ENCODE data around the gene CCNF. TPM values are rescaled to one million over a fixed set of nuclear protein-coding genes. Genes with fewer than 3 reads are reported as not detected.

CCNF gene
- total and polyA plus RNA-seq, 9 of the 15 experiments (the other 6 are each of a cell fraction or from before 2014, with no cell fraction given): 4.1 to 70.1 (median 29.5) TPM

DNA sequence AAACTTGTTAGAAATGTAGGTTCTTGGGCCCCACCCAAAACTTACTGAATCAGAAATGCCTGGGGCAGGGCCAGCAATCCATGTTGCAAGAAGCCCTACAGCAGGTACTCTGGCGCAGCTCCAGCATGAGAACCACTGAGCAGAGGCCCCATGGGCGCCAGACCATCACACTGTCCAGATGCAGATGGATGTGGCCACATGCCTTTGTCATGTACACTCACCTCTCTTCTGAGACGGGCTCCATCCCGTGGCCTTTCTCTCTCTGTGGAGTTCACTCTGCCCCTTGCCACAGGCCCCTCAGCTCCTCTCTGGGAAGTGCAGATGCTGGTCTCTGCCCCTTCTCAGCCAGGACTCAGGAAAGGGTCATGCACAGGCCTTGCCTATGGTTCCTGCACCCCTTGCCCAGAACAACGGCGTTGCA lies 2.3 kb upstream of the CCNF start:
- no peak overlapping the region for H2AFZ ChIP-seq (ENCODE audit: low read depth, low read length)
- H4K20me1 ChIP-seq (replicated peaks; ENCODE audit: control insufficient read depth, insufficient read depth, low read length): no peaks in the 10 kb centered on the region; the same call in 1 of the 2 replicates
- H3K36me3 ChIP-seq (ENCODE audit: control insufficient read depth, insufficient read depth, low read length): peaks cover 19% of the 10 kb centered on the region
- WGBS (ENCODE audit: insufficient coverage, low coverage, missing lambda C conversion rate): 79% methylated on average over 6 of the region's 6 CpGs
- no TSS peak for BruUV-seq (replicated peaks)
- H3K9ac ChIP-seq (ENCODE audit: insufficient read depth in 1 of 2, low read depth in 2 of 2, low read length in 2 of 2): peak overlapping the region in 1 of 2 experiments; percentile 68; a peak in 2 of 4 replicates
- ChIA-PET POLR2A (interaction anchor here (0.6 to 2.8 kb wide), 4 partner anchors 10 to 158 kb away, joined by 3 to 17 read pairs (median 3); no protein-coding TSS in a partner anchor), CTCF (ENCODE audit: low intra/inter-chr PET ratio) (interaction anchor here (3.0 kb wide), 1 partner anchor 86 kb away, joined by 12 read pairs; the partner anchor contains the start of gene ABCA3)
- intact Hi-C loops (cut with micrococcal nuclease) (no loop called here), in situ Hi-C loops (cut with MboI) (no loop called here)
- no peaks in the 10 kb centered on the region for H3K9me3 ChIP-seq (replicated peaks; ENCODE audit: control insufficient read depth, insufficient read depth, low read depth, low read length)
- H3K4me1 ChIP-seq (replicated peaks in 1 of 2; ENCODE audit: control insufficient read depth in 2 of 2, insufficient read depth in 2 of 2, low read length in 2 of 2): peaks cover 25 to 38% of the 10 kb centered on the region in 2 experiments; a peak in 4 of 5 replicates
- H3K79me2 ChIP-seq (ENCODE audit: control insufficient read depth, insufficient read depth, low read length): peaks cover 37% of the 10 kb centered on the region
- DNase-seq (ENCODE audit: extremely low read depth in 1 of 4, low spot score in 3 of 4): no peak
- H3K27ac ChIP-seq (ENCODE audit: extremely low read depth, low read depth, low read length): no peak overlapping the region
- no peak for ATAC-seq
- H3K4me2 ChIP-seq (ENCODE audit: insufficient read depth, low read length): no peak overlapping the region
- no peak overlapping the region for H3K4me3 ChIP-seq
- H3K27me3 ChIP-seq (ENCODE audit: control insufficient read depth in 2 of 2, insufficient read depth in 2 of 2, low read length in 2 of 2): no peaks in the 10 kb centered on the region
- TF ChIP-seq MCM7 (IDR thresholded peaks at IDR 0.05): no peak
- TF ChIP-seq DNMT1 (IDR thresholded peaks at IDR 0.05): no peak
- TF ChIP-seq HNRNPH1 (optimal IDR thresholded peaks at IDR 0.05; ENCODE audit: low read depth, low read length): no peak
- TF ChIP-seq TEAD4 (IDR thresholded peaks at IDR 0.05; ENCODE audit: low read length): no peak
- no peak for TF ChIP-seq TEAD4 (CRISPR knock-in tag; IDR thresholded peaks at IDR 0.05; ENCODE audit: borderline replicate concordance)
- no peak for TF ChIP-seq CBX3 (IDR thresholded peaks at IDR 0.05; ENCODE audit: borderline replicate concordance in 1 of 2, low read length in 2 of 2)
- TF ChIP-seq ZNF644 (tag; IDR thresholded peaks at IDR 0.05; ENCODE audit: low read depth): no peak
- no peak for TF ChIP-seq NFIX (CRISPR knock-in tag; IDR thresholded peaks at IDR 0.05; ENCODE audit: low read depth)
- no peak for TF ChIP-seq NRF1 (conservative IDR thresholded peaks at IDR 0.05 in 1 of 2, IDR thresholded peaks at IDR 0.05 in 1 of 2)
- no peaks in the 10 kb centered on the region for H3K9me1 ChIP-seq (ENCODE audit: control insufficient read depth, insufficient read depth, low read length)
- no peak for FAIRE-seq

Data from K562 (cell line).